PFSK-1 (cell line): ENCODE measurements around the gene ENOX2.

Experiments used
- FOXP2 ChIP-seq: optimal IDR thresholded peaks from 2 replicates; pipeline ENCODE3; 2011; ENCODE audit warnings: borderline replicate concordance, control low read depth, inconsistent platforms; ENCODE audit not compliant: insufficient read depth; ENCODE audit errors: extremely low read length, extremely low read depth
- POLR2AphosphoS5 ChIP-seq: IDR thresholded peaks from 2 replicates; pipeline ENCODE4 v1.6.1; 2012; ENCODE audit warnings: low read depth, mild to moderate bottlenecking, control low read depth, low read length, moderate library complexity
- REST ChIP-seq, 2 experiments: IDR thresholded peaks; 2 replicates each; pipeline versions ENCODE4 v1.6.1 to v1.8.0; 2011 to 2012; ENCODE audit warnings: low read depth in 2 of 2, low read length in 2 of 2, control low read depth in 1 of 2, inconsistent platforms in 1 of 2, mild to moderate bottlenecking in 1 of 2, moderate library complexity in 1 of 2; ENCODE audit not compliant: insufficient read depth in 1 of 2
- SIN3A ChIP-seq: IDR thresholded peaks from 2 replicates; pipeline ENCODE4 v1.6.1; 2012; ENCODE audit warnings: mild to moderate bottlenecking, low read length, moderate library complexity, borderline replicate concordance; ENCODE audit not compliant: insufficient read depth
- TAF1 ChIP-seq: IDR thresholded peaks from 2 replicates; pipeline ENCODE4 v1.6.1; 2012; ENCODE audit warnings: low read length, control low read depth, borderline replicate concordance; ENCODE audit not compliant: insufficient read depth

ENOX2 gene

GRCh38 chrX:130728208-130728607, 174.8 kb downstream of the ENOX2 start:
- no peak for TF ChIP-seq SIN3A
- TF ChIP-seq FOXP2: no peak
- TF ChIP-seq REST (IDR thresholded peaks at IDR 0.05; ENCODE audit: insufficient read depth in 1 of 2, low read depth in 2 of 2, low read length in 2 of 2): no peak
- TF ChIP-seq TAF1: no peak
- no peak for TF ChIP-seq POLR2AphosphoS5

- no peak for TF ChIP-seq FOXP2
- no peak for TF ChIP-seq TAF1
- TF ChIP-seq REST (IDR thresholded peaks at IDR 0.05; ENCODE audit: insufficient read depth in 1 of 2, low read depth in 2 of 2, low read length in 2 of 2): no peak
- no peak for TF ChIP-seq SIN3A
- TF ChIP-seq POLR2AphosphoS5: no peak
Observed at GRCh38 chrX:130726661-130727060, 176.3 kb downstream of the ENOX2 start.

- no peak for TF ChIP-seq REST (IDR thresholded peaks at IDR 0.05; ENCODE audit: insufficient read depth in 1 of 2, low read depth in 2 of 2, low read length in 2 of 2)
- TF ChIP-seq TAF1: no peak
- TF ChIP-seq POLR2AphosphoS5: no peak
- no peak for TF ChIP-seq SIN3A
- TF ChIP-seq FOXP2: no peak
Observed at GRCh38 chrX:130725519-130725918, 177.5 kb downstream of the ENOX2 start.

- no peak for TF ChIP-seq POLR2AphosphoS5
- no peak for TF ChIP-seq REST (IDR thresholded peaks at IDR 0.05; ENCODE audit: insufficient read depth in 1 of 2, low read depth in 2 of 2, low read length in 2 of 2)
- no peak for TF ChIP-seq FOXP2
- no peak for TF ChIP-seq TAF1
Observed at GRCh38 chrX:130719413-130719812, 183.6 kb downstream of the ENOX2 start.

- TF ChIP-seq SIN3A (no peak), REST (IDR thresholded peaks at IDR 0.05; ENCODE audit: insufficient read depth in 1 of 2, low read depth in 2 of 2, low read length in 2 of 2) (no peak), TAF1 (no peak), FOXP2 (no peak), POLR2AphosphoS5 (no peak)
Observed at GRCh38 chrX:130718137-130718536, 184.9 kb downstream of the ENOX2 start.
